ENCODE data around the gene SPATA22.
"Not testable (repeated sequence)": the region's sequence is repeated elsewhere in the genome, so short reads cannot be mapped to it uniquely, and the experiment has no call there.

The SPATA22 gene

GRCh38 chr17:3440451-3440850 is 31.2 kb downstream of the SPATA22 start:
- no peak for DNase-seq (ENCODE audit: low spot score)
- in situ Hi-C loops (cut with MboI; ENCODE audit: low sequenced_read_pairs, unreplicated experiment): no loop called here
- no peak for TF ChIP-seq CTCF (IDR thresholded peaks at IDR 0.05; ENCODE audit: borderline replicate concordance, control extremely low read depth, extremely low read depth, insufficient read depth, missing control alignments)

GRCh38 chr17:3438368-3438767 is 33.3 kb downstream of the SPATA22 start:
- TF ChIP-seq CTCF (IDR thresholded peaks at IDR 0.05; ENCODE audit: borderline replicate concordance, control extremely low read depth, extremely low read depth, insufficient read depth, missing control alignments): no peak
- no peak for DNase-seq (ENCODE audit: low spot score)
- in situ Hi-C loops (cut with MboI; ENCODE audit: low sequenced_read_pairs, unreplicated experiment): no loop called here

GRCh38 chr17:3433741-3434140 is 37.9 kb downstream of the SPATA22 start, which contains the start of gene OR1E2:
TSS of gene OR1E2 (minus strand) at chr17:3433841. CDS start at chr17:3433841, 0 bp downstream.
- DNase-seq (ENCODE audit: low spot score): no peak
- no peak for TF ChIP-seq CTCF (IDR thresholded peaks at IDR 0.05; ENCODE audit: borderline replicate concordance, control extremely low read depth, extremely low read depth, insufficient read depth, missing control alignments)
- in situ Hi-C loops (cut with MboI; ENCODE audit: low sequenced_read_pairs, unreplicated experiment): no loop called here

- DNase-seq (ENCODE audit: low spot score); in situ Hi-C loops (cut with MboI; ENCODE audit: low sequenced_read_pairs, unreplicated experiment): not testable (repeated sequence)
Observed at GRCh38 chr17:3433215-3433614, 38.4 kb downstream of the SPATA22 start.

GRCh38 chr17:3418222-3418621 is 53.4 kb downstream of the SPATA22 start:
- DNase-seq (ENCODE audit: low spot score): no peak
- in situ Hi-C loops (cut with MboI; ENCODE audit: low sequenced_read_pairs, unreplicated experiment): no loop called here
- no peak for TF ChIP-seq CTCF (IDR thresholded peaks at IDR 0.05; ENCODE audit: borderline replicate concordance, control extremely low read depth, extremely low read depth, insufficient read depth, missing control alignments)

GRCh38 chr17:3415610-3416009 is 56.0 kb downstream of the SPATA22 start:
- TF ChIP-seq CTCF (IDR thresholded peaks at IDR 0.05; ENCODE audit: borderline replicate concordance, control extremely low read depth, extremely low read depth, insufficient read depth, missing control alignments): no peak
- in situ Hi-C loops (cut with MboI; ENCODE audit: low sequenced_read_pairs, unreplicated experiment): no loop called here
- no peak for DNase-seq (ENCODE audit: low spot score)

- DNase-seq (ENCODE audit: low spot score); in situ Hi-C loops (cut with MboI; ENCODE audit: low sequenced_read_pairs, unreplicated experiment): not testable (repeated sequence)
Observed at GRCh38 chr17:3412216-3412615, 59.4 kb downstream of the SPATA22 start.

- in situ Hi-C loops (cut with MboI; ENCODE audit: low sequenced_read_pairs, unreplicated experiment): no loop called here
- DNase-seq (ENCODE audit: low spot score): no peak
- no peak for TF ChIP-seq CTCF (IDR thresholded peaks at IDR 0.05; ENCODE audit: borderline replicate concordance, control extremely low read depth, extremely low read depth, insufficient read depth, missing control alignments)
Observed at GRCh38 chr17:3411070-3411469, 60.5 kb downstream of the SPATA22 start, which contains the start of gene OR3A3. TSS of gene OR3A3 (plus strand) at chr17:3411370.

- DNase-seq (ENCODE audit: low spot score); in situ Hi-C loops (cut with MboI; ENCODE audit: low sequenced_read_pairs, unreplicated experiment): not testable (repeated sequence)
Observed at GRCh38 chr17:3403856-3404255, 67.8 kb downstream of the SPATA22 start.
